NOMO-1 (cell line): ENCODE measurements around the gene USH2A.

Experiments used
- DNase-seq, 2 experiments: peaks; one replicate each; lab custom pipeline; 2025; ENCODE audit not compliant: unreplicated experiment in 2 of 2; lab: John Stamatoyannopoulos, UW

Gene USH2A

DNA sequence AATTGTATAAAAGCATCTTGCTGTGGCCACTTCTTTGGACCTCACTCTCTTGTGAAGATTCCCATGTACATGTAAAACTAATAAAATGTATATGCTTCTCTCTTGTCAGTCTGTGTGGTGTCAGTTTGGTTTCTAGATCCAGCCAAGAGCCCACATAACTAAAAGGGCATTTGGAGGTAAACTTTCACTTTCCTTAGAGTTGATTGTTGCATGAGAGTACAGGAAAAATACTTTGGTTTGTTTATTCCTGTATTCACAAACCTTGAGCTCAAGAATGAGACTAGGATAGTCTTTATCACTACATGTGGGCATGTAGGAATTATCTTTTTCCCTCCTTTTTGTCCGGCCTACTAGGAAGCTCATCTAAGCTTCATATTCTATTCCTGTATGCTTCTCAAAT is 805.3 kb downstream of the USH2A start:
- no peak for DNase-seq

DNA sequence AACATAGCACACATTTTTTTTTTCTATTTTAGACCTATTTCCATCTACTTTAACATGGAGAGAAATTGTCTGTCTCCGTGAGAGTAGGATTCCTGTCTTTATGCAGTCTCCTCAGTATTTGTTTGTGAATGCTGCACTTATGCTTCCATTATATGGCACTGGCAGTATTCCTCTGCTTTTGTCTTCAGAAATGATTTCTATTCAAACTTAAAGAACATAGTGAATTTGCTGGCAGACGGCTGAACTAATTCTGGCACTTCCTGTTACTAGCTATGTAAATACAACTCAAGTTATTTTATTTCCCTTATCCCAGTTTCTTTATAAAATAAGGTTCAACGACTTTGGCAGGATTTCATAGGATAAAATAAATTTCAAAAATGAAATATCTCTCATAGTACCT is 810.9 kb downstream of the USH2A start:
- DNase-seq = no peak

DNA sequence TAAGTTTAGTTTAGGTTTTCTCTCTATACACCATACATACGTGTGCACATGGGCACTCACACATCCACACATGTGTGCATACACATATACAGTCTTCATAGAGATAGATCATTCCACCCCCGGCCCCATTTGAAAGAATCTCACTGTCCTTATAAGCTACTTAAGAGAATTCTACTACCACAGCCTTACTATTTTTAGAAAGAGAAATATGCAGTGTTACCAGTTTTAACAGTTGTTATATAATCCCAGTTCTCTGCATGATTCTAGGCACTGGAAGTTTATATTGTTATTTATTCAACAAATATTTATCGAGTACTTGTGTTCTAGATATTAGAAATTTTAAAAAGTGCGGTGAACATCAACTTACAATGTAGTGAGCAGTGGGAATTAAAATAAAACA is 814.6 kb downstream of the USH2A start:
- DNase-seq = no peak

DNA sequence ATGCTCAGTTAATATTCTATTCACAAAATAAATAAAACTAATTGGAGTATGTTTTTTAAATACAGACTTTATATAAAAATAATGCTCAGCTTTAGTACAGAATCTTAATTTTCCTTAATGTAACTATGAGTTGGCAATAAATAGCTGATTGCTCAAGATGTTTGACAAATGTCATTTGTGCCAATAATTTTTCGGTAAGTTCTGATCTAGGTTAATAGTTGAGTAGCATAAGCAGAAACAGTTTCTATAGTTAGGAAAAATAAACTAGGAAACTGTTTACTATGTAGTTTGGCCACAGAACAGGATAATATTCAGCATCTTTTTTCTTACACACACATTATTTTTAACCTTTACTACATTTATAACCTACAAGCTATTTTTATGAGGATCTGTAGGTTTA is 815.8 kb downstream of the USH2A start:
- DNase-seq = no peak

DNA sequence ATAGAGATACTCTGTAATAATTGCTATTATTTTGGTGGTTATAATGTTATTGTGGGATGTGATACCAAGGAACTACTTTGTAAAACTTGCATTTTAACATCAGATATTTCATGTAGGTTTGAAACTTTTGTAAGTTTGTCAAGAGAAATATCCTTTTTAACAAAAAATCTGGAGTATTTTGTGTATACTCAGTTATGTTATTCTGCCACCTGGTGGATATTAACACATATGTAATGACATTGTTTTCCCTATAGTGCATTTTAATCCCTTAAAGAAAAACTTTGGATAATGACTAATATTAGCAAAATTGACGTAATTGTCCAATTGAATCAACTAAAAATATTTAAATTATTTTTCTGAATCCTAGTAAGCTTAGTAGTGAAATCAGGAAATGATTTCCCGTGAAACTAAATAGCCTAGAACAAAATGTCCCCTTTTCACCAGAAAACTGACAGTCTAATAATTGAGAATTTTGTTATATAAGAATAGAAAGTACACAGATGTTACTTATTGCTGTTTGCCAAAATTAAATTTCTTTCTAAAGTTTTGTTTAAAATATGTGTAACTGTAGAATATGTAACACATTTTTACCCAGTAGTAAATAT is 816.6 kb downstream of the USH2A start:
- peak in 1 of 2 experiments; percentile 19 for DNase-seq

DNA sequence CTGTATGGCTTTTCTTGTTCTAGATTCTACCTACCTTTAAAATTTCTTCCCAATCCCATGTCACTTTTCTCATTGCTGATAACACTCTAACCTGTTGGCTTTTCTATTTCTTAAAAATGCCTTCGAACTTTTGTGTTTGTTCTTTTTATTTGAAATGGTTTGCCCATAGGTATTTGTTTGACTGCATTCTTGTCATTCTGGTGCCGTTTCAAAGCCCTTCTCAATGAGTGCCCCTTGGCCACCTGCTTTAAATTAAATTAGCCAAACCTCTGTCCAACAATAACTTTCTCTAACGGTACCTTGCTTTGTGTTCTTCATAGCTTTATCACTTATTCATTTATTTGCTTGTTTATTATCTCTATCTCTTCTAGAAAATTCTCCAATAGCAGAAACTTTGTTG is 817.2 kb downstream of the USH2A start:
- DNase-seq = no peak

DNA sequence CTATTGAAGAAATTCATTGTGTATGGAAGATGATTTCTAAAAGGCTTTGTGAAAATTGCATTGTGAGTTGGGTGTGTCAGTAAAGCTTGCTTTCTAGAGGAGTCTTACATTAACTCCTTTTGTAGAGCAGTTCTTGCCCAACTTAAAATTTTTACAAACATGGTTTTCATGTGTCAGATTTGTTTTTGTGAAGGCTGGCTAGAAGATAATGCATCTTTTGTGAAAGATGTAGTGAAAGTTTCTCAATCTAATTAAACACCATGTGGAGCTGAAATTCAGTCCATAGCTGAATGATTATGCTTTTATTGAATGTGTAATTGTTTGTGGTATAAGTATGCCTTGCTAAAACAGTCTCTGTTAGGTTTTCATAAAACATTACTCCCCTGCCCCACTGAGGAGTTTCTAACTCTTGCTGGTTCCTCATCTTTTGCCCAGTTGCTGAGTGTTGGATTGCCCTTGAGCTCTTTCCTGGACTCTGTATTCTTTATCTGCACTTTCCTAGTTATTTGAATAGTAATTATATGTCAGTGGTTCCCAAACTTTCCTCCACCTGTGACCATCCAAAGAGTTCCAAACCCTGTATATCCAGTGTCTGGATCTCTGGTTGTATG is 818.1 kb downstream of the USH2A start:
- DNase-seq = no peak

DNA sequence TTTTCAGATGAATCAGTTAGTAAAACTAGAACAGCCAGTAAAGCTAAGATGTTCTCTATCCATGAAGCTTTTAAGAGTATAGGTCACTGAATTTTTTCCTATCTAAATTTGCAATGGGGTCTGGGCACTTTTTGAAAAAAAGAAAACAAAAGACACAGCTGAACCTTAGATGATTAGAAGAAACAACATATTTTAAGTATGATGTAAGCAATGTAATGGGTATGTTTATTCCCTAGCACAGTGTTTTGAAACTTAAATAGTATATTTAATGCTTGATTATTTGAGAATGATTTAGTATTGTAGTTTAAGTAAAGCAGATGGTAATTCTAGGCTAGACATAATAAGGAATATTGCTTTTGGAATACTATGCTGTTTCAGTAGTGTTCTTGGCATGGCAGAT is 819.9 kb downstream of the USH2A start:
- no peak for DNase-seq

DNA sequence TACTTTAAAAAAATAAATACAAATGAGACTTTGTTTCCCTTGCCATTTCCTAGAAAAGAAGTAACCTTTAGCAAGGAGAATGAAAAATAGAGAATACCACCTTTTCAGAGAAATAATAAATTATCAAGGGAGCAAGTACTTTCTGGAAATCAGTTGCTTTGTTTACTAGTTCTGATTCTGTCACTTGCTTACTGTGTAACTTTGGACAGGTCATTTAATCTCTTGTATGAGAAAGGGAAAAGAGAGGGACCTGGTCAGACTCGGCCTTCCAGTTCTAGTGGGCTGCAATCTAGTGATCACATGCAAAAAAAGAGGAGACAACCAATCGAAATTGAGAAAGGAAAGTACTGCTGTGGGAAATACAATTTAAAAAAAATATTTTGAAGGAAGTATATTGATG is 822.0 kb downstream of the USH2A start:
- DNase-seq = no peak

DNA sequence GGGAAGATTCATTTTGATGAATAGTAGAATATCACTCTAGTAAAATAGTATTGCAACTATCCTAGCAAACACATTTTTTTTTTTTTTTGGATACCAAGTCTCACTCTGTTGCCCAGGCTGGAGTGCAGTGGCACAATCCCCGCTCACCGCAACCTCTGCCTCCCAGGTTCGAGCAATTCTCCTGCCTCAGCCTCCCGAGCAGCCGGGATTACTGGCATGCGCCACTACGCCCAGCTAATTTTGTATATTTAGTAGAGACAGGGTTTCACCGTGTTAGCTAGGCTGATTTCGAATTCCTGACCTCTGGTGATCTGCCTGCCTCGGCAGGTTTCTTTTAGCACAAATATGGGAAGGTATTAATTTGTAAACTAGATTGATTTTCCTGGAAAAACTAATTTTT is 822.4 kb downstream of the USH2A start:
- DNase-seq = no peak

DNA sequence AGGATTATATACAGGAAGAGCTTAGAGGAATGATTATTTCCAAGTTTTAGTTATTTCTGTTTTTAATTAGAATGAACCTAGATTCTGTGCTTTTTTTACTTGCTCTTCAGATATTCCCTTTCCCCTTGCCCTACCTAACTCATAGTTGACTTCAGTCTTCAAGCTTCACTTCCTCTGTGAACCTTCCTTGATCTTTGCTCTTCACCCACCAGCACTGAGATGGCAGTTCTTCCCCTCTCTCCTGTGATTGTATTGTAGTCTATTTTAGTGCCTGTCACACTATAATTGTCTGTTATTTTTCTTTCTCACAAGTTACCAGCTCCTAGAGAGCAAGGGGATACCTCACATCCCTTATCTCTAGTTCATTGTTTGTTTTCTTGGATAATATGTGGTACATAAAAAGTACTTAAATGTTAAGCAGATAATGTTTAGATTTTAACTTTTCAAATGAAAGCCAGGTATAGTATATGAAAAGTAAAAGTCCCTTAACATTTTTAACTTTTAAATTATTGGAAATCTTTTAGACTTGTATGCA is 822.9 kb downstream of the USH2A start:
- no peak for DNase-seq

DNA sequence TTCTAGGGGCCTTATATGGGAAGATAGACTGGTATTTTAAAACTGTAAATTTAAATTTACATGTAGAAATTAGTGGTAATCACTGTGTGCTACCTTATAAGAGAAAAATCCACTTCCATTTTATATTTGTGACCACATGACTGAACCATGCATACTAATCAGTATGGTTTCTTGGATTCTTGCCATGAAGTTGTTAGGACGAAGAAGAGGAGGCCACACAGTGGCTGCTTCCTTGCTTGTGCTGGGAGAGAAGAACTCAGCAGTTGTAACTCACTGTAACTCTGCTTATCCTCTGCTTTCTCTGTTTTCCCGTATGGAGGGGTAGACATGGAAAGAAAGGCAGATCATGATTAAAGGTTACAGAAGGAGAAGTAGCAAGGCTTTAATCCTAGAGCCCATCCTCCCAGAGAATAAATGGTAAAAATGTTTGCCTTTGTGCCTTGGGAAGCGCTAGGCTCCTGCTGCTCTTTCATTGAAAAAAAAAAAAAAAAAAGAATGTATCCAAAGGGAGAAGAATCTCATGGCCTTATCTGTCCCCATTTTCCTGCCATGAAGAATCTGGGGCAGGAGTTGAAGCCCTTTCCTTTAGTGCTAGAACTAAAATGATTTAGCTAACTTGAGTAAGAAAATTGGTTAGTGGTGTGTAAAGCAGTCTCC is 823.7 kb downstream of the USH2A start:
- DNase-seq = no peak

DNA sequence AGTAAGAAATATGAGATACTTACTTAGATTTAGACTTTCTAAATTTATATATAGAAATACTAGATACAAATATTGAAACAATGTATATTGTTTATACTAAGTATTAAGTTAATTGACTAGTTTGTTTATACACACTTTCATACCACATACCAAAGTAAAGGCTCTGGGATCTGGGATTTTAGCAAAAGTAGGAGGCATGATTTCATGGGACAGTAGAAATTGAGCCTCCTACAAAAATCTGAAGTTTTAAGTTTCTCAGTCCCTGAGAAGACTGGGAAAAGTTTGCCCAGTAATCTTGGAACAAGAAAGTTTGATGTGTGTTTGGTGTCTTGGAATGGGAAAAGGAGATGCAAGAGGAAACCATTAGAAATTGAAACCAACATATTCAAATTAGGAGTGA is 825.3 kb downstream of the USH2A start:
- no peak for DNase-seq

DNA sequence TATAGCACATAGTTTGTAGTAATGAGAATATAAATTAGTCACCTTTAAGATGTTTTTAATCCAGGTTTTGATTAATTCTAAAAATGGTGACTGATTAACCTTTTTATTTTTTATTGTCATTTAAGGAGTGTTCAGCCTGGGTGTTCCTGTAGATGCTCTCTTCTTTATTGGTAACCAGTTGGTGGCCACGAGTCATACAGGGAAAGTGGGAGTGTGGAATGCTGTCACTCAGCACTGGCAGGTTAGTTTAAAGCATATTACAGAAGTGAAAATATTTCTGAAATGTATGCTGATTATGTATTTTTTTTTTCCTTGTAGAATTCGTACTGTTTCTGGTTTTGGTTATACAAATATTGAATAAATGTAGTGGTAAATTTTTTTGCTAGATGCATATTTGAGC is 828.0 kb downstream of the USH2A start:
- DNase-seq = no peak

DNA sequence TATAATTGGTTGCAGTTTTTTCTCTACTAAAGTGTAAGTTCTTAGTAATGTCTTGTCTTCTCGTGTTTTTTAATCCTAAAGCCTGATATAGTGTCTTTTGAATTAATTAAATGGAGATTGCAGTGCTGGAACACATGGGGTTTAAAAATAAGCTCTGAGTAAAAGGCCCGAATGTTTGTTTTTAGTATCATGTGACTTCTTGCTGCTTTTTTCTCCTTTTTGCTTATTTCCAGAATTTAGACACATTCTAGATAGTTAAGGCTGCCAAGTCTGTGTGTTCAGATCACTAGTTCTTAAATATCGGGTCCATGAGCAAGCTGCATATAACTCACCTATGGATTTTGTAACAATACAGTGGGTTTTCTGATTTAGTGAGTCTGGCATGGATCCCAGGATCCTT is 828.6 kb downstream of the USH2A start:
- no peak for DNase-seq

DNA sequence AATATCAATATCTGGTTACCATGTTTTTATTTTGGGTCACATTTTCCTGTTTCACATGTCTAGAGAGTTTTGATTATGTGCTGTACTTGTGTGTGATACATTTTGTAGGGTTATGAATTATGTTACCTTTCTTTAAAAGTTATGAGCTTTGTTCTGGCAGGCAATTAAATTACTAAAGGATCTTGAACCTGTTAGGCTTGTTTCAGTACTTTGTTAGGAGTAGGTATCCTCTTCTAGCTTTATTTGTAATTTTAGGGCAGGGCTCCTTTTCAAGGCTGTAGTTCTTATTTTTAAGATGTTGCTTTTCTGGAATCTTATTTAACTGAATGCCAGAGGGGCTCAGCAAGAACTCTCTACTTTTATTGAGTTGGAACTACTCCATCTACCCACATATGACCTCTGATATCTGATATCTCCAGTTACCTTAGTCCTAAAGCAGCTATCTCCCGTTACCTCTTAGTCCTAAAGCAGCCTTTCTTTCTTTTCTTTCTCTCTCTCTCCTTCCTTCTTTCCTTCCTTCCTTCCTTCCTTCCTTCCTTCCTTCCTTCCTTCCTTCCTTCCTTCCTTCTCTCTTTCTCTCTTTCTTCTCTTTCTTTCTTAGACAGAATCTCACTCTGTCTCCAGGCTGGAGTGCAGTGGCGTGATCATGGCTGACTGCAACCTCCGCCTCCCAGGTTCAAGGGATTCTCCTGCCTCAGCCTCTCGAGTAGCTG is 832.3 kb downstream of the USH2A start:
- DNase-seq = no peak

DNA sequence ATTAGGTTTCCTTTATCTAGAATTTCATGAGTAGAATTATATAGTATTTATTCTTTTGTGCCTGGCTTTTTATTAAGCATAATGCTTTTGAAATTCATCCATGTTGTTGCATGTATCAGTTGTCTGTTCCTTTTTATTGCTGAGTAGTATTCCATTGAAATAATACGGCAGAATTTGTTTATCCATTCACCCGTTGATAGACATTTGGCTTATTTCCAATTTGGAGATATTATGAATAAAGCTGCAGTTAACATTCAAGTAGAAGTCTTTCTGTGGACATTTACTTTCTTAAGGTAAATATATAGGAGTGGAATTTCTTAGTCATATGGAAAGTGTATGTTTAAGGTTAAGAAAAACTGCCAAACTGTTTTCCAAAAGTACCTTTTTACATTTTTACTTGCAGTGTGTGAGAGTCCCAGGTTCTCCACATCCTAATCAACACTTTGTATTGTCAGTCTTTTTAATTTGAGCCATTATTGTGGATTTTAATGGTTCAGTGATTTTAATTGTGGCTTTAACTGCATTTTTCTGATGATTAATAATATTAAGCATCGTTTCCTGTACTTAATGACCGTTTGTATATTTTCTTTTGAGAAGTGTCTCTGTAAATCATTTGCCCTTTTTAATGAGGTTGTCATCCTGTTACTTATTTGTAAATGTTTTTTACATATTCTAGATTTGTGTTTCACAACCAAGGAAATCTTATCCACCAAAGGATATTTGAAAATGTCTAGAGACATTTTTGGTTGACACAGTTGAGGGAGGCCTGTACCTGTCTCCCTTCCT is 833.4 kb downstream of the USH2A start:
- no peak for DNase-seq

DNA sequence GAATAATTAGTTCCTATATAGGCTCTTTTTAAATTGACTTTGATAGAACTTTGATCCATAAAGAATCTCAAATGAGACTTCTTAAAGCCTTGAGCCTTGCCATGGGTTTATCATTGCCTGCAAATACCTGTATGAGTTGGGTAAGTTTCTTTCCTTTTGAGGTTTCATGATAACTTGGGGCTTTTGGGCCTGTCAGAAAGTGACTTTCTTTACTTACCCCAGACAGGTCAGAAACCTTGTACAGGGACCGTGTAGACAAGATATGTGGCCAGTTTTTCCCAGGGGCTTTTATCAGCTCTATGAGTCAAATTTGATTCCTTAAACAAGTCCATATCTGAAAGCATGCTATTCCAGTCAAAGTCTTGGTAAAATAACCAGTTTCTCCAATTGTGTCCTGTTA is 838.9 kb downstream of the USH2A start:
- no peak for DNase-seq

DNA sequence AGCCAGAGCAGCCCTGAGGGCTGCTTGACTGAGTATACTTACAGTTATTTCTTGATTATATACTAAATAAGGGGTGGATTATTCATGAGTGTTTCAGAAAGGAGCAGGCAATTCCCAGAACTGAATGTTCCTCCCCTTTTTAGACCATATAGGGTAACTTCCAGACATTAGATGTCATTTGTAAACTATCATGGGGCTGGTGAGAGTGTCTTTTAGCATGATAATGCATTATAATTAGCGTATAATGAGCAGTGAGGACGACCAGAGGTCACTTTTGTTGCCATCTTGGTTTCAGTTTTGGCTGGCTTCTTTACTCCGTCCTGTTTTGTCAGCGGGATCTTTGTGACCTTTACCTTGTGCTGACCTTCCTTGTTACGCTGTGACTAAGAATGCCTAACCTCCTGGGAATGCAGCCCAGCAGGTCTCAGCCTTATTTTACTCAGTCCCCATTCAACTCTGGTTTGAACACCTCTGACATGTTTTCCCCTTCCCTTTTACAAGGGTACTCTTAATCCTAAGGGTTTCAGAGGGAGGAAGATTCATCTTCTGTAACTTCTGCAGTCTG is 840.0 kb downstream of the USH2A start:
- no peak for DNase-seq

DNA sequence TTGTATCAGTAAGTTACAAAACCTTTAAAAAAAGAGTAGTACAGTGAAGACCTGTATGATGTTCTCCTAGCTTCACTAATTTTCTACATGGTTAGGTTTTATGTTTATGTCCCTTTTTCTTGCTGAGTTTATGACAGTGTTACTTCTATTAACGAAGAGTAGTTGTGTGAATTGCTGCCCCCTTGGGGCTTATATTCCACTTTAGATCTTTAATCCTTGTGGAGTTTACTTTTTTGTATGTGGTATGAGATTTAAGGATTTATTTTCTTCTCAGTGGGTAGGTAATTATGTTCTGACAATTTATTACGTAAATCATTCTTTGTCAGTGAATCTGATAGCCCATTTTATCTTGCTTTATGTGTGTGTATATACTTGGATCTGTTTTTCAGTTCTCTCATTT is 841.4 kb downstream of the USH2A start:
- DNase-seq = no peak
